Activated naive CD8-positive, alpha-beta T cell treated with anti-CD3 and anti-CD28 coated beads, Interleukin-2, amount 50 U/mL, for 24 hours (primary cell): ENCODE measurements around the gene JUN.
"Not testable (repeated sequence)": the region's sequence is repeated elsewhere in the genome, so short reads cannot be mapped to it uniquely, and the experiment has no call there.

Experiments used
- ATAC-seq: fragments of 150-1000 bp; cut with Tn5 transposase; one replicate; pipeline ENCODE4 v1.10.0; 2021
- DNase-seq: peaks from one replicate; pipeline ENCODE4 v3.0.0; 2021
- H3K27ac Mint-ChIP-seq: one replicate; pipeline ENCODE4 v1.8.0; 2021; ENCODE audit warnings: mild to moderate bottlenecking, mixed read lengths
- H3K27me3 Mint-ChIP-seq: one replicate; pipeline ENCODE4 v1.8.0; 2021; ENCODE audit warnings: mixed read lengths
- H3K36me3 Mint-ChIP-seq: one replicate; pipeline ENCODE4 v1.8.0; 2021; ENCODE audit warnings: low read depth, mixed read lengths
- H3K4me1 Mint-ChIP-seq: one replicate; pipeline ENCODE4 v1.8.0; 2021; ENCODE audit warnings: mixed read lengths
- H3K4me3 Mint-ChIP-seq: one replicate; pipeline ENCODE4 v1.8.0; 2021; ENCODE audit warnings: mild to moderate bottlenecking, moderate library complexity, mixed read lengths
- H3K9me3 Mint-ChIP-seq: one replicate; pipeline ENCODE4 v1.8.0; 2021; ENCODE audit warnings: mixed read lengths

Gene JUN

DNA sequence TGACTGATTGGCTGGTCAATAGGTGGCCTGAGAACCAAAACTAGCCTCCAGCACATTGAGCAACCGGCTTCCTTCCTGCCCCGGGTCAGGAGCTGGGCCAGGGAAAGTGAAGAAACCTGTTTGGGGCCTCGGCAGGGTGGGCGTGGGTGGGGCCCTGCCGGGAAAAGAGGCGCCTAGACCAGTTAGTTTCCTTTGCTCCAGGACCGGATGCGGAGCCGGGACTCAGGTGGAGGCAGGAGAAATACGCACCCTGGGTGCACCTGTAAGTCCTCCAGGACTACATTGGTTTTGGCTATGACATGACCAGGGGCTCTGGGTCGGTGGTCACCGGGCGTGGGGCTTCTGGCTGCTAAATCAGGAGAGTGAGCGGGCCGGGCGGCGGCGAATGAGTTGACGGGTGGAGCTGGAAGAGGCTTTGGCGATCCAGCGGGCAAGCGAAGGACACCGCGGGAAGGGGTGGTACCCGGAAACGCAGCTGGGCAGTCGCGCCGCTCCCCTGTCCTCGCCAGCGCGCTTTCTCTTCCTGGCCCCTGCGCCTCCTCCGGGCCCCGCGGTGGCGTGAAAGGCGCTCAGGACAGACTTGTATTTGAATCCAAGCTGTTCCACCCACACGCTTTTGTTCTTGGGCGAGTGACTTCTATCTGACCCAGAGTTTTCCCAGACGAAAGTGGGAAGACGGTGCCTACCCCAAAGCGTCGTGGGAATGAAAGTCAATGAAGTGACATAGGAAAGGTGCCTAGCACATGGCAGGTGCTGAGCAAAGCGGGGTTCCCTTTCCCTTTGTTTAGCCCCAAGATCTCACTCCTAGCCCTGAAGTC, 30.6 kb upstream of the JUN start:
- no peak overlapping the region for H3K27ac Mint-ChIP-seq
- peak overlapping the region; percentile 78 for H3K4me3 Mint-ChIP-seq
- DNase-seq (no peak), ATAC-seq (no peak)
- no peaks in the 10 kb centered on the region for H3K36me3 Mint-ChIP-seq
- H3K9me3 Mint-ChIP-seq, result no peaks in the 10 kb centered on the region
- peaks cover 48% of the 10 kb centered on the region for H3K4me1 Mint-ChIP-seq
- no peaks in the 10 kb centered on the region for H3K27me3 Mint-ChIP-seq

- Mint-ChIP-seq H3K27ac (peak overlapping the region; percentile 65), H3K4me3 (peak overlapping the region; percentile 20), H3K9me3 (no peaks in the 10 kb centered on the region), H3K4me1 (peaks cover 50% of the 10 kb centered on the region), H3K36me3 (no peaks in the 10 kb centered on the region), H3K27me3 (no peaks in the 10 kb centered on the region)
- ATAC-seq (no peak), DNase-seq (no peak)
Measured at GRCh38 chr1:58813801-58814200, 30.0 kb upstream of the JUN start.

GRCh38 chr1:58813361-58813760, 29.5 kb upstream of the JUN start:
- no peaks in the 10 kb centered on the region for H3K36me3 Mint-ChIP-seq
- DNase-seq (no peak), ATAC-seq (no peak)
- H3K9me3 Mint-ChIP-seq, result no peaks in the 10 kb centered on the region
- H3K4me3 Mint-ChIP-seq, result peak overlapping the region; percentile 20
- H3K27me3 Mint-ChIP-seq, result no peaks in the 10 kb centered on the region
- peaks cover 51% of the 10 kb centered on the region for H3K4me1 Mint-ChIP-seq
- H3K27ac Mint-ChIP-seq, result peak overlapping the region; percentile 65

GRCh38 chr1:58812926-58813325, 29.1 kb upstream of the JUN start:
- Mint-ChIP-seq H3K27ac (peak overlapping the region; percentile 15), H3K9me3 (no peaks in the 10 kb centered on the region), H3K27me3 (no peaks in the 10 kb centered on the region), H3K36me3 (no peaks in the 10 kb centered on the region), H3K4me1 (peaks cover 55% of the 10 kb centered on the region), H3K4me3 (no peak overlapping the region)
- DNase-seq (no peak), ATAC-seq (no peak)

DNA sequence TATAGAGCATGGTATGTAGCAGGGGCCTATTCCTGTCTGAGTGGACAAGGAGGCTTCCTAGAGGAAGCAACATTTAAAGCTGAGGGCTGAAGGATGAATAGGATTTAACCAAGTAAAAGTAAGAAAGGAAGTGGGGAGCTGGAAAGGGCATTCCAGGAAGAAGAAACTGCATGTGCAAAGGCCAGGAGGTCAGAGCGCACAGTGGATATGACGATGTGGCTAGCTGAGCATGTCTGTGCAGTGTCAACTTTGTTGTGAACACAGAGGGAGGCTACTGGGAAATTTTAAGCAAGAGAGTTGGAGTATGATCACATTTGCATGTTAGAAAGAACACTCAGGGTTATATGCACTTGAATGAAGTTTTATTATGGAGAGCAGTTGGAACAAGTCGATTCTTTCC, 28.6 kb upstream of the JUN start:
- Mint-ChIP-seq H3K27ac (peak overlapping the region; percentile 15), H3K36me3 (no peaks in the 10 kb centered on the region), H3K4me1 (peaks cover 58% of the 10 kb centered on the region), H3K27me3 (no peaks in the 10 kb centered on the region), H3K9me3 (no peaks in the 10 kb centered on the region), H3K4me3 (no peak overlapping the region)
- no peak for ATAC-seq
- DNase-seq, result no peak

GRCh38 chr1:58811303-58811702, 27.5 kb upstream of the JUN start:
- no peaks in the 10 kb centered on the region for H3K27me3 Mint-ChIP-seq
- ATAC-seq (no peak), DNase-seq (no peak)
- no peaks in the 10 kb centered on the region for H3K36me3 Mint-ChIP-seq
- no peaks in the 10 kb centered on the region for H3K9me3 Mint-ChIP-seq
- H3K4me3 Mint-ChIP-seq, result no peak overlapping the region
- H3K4me1 Mint-ChIP-seq, result peaks cover 57% of the 10 kb centered on the region
- peak overlapping the region; percentile 8 for H3K27ac Mint-ChIP-seq

DNA sequence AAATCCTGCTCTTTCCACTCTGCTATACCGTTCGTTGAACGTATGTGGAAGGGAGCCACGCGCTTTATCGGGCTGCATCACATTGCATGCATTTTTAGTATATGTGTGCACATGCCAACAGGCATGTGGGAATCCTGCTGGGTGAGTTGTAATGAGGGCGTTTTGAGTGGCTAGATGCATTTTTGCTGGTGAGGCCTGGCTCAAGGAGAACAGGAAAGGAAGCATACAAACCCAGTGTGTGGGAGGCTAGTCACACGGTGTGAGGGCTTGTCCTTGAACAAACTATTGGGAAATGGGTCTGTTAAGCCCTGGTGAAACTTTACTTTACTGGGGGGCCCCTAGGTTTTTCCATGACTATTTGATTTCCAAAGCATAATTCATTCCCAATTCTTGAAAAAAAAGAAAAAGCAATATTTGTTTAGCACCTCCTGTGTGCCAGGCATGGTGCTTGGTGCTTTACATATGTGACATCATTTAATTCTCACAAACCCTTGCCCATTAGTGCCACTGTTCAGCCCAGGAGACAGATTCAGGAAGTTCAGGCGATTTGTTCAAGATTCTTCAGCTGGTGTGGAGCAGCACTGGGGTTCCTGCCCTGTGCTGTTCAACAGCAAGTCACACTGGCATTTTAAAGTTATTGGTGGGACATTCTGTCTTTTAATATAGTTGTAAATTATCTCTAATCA, 25.6 kb upstream of the JUN start:
- H3K27ac Mint-ChIP-seq, result no peak overlapping the region
- DNase-seq, result no peak
- no peaks in the 10 kb centered on the region for H3K36me3 Mint-ChIP-seq
- no peaks in the 10 kb centered on the region for H3K27me3 Mint-ChIP-seq
- H3K4me1 Mint-ChIP-seq, result peaks cover 49% of the 10 kb centered on the region
- H3K4me3 Mint-ChIP-seq, result no peak overlapping the region
- H3K9me3 Mint-ChIP-seq, result no peaks in the 10 kb centered on the region
- ATAC-seq, result no peak

- DNase-seq (no peak), ATAC-seq (no peak)
- H3K4me3 Mint-ChIP-seq, result no peak overlapping the region
- H3K4me1 Mint-ChIP-seq, result peaks cover 36% of the 10 kb centered on the region
- H3K36me3 Mint-ChIP-seq, result no peaks in the 10 kb centered on the region
- no peaks in the 10 kb centered on the region for H3K9me3 Mint-ChIP-seq
- H3K27ac Mint-ChIP-seq, result no peak overlapping the region
- no peaks in the 10 kb centered on the region for H3K27me3 Mint-ChIP-seq
Measured at GRCh38 chr1:58808077-58808476, 24.2 kb upstream of the JUN start.

DNA sequence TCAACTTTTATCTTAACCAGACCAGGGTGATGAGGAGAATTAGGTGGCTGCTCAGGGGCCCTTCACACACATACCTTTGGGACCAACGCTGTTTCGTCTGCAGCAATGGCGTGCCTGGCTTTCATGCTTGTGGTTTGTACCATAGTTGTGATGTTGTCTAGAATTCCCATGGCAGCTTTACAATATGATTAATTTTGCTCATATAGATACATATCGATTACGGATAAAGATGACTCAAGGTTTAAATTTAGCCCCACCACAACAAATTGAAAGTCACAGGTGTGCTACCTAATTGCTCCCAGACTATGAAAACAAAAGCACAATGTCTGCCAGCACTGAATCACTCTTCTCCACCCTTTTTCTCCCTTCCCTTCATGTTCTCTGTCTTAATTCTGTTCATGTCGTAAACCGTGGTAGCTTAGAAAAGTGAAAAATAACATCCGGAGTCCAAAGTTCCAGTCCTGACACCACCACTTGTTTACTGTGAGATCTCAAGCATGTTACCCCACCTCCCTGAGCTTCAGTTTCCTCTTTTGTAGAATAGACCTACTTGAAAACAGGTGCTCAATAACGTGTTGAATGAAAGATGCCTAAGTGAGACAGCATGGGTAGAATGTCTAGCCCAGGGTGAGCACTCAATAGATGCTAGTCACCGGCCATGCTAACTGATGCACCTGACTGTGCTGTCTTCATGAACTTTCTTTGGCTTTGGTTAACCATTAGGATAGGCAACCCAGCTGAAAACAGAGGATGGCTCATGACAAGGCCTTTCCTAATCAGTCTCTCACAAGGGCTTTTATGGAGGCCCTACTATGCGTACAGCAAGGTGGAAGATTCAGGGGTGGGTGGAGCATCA, 22.1 kb upstream of the JUN start:
- Mint-ChIP-seq H3K36me3 (no peaks in the 10 kb centered on the region), H3K27me3 (no peaks in the 10 kb centered on the region), H3K4me1 (peaks cover 21% of the 10 kb centered on the region), H3K4me3 (peak overlapping the region; percentile 5), H3K9me3 (no peaks in the 10 kb centered on the region), H3K27ac (peak overlapping the region; percentile 32)
- ATAC-seq (no peak), DNase-seq (no peak)

GRCh38 chr1:58804853-58805565, 21.2 kb upstream of the JUN start:
- Mint-ChIP-seq H3K27me3 (no peaks in the 10 kb centered on the region), H3K27ac (peak overlapping the region; percentile 32), H3K36me3 (no peaks in the 10 kb centered on the region), H3K9me3 (no peaks in the 10 kb centered on the region), H3K4me1 (peaks cover 21% of the 10 kb centered on the region), H3K4me3 (no peak overlapping the region)
- no peak for DNase-seq
- ATAC-seq, result no peak

GRCh38 chr1:58803858-58804257, 20.0 kb upstream of the JUN start:
- Mint-ChIP-seq H3K36me3 (no peaks in the 10 kb centered on the region), H3K4me3 (no peak overlapping the region), H3K9me3 (no peaks in the 10 kb centered on the region), H3K4me1 (peaks cover 19% of the 10 kb centered on the region), H3K27me3 (no peaks in the 10 kb centered on the region), H3K27ac (no peak overlapping the region)
- ATAC-seq (no peak), DNase-seq (no peak)

DNA sequence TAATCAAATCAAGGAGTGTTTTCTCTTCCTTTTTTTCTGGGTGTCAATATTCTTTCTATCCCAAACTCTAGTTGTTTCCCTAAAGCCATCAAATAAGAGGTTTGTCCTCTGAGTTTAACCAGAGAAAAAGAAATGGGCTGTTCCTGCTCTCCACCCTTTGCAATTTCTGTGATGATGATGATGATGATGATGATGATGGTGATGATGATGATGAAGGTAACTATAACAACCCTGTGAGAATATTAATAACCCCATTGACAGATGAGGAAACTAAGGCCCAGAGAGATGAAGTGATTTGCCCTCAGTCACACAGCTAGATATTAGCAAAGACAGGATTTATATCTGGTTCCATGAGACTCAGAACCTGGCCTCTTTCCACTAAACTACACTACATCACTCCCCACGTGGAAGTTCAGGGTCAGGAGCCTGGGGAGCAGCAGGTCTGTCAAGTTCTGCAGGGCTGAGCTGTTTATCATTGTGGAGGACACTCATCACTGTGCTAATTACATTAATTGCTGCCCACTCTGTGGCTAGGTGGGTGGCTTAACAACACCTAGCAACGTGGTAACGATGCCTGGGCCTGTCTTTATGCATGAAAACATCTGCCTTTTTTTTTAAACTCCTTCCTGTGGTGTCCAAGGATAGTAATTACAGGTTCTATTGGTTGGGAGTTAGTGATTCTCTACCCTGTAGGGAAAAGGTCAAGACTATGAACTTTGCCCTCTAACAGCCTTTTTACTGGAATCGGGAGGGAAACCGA, 19.0 kb upstream of the JUN start:
- H3K27ac Mint-ChIP-seq, result no peak overlapping the region

DNA sequence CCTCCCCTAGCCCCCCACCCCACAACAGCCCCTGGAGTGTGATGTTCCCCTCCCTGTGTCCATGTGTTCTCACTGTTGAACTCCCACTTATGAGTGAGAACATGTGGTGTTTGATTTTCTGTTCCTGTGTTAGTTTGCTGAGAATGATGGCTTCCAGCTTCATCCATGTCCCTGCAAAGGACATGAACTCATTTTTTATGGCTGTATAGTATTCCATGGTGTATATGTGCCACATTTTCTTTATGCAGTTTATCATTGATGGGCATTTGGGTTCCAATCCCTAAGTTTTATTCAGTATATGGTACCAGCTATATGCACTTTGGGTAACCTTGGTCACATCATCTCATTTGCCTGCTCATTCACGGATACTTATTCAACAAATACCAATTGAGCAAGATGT, 17.4 kb upstream of the JUN start:
- not testable (repeated sequence) for H3K27me3 Mint-ChIP-seq, H3K9me3 Mint-ChIP-seq, H3K4me1 Mint-ChIP-seq, H3K27ac Mint-ChIP-seq, DNase-seq, H3K36me3 Mint-ChIP-seq, H3K4me3 Mint-ChIP-seq, ATAC-seq

More for the DNA sequence above, 19.0 kb upstream of the JUN start:
- Mint-ChIP-seq H3K9me3 (no peaks in the 10 kb centered on the region), H3K27me3 (no peaks in the 10 kb centered on the region), H3K4me1 (peaks cover 14% of the 10 kb centered on the region), H3K36me3 (peaks cover 2% of the 10 kb centered on the region), H3K4me3 (no peak overlapping the region)
- DNase-seq (no peak), ATAC-seq (no peak)

GRCh38 chr1:58799650-58800049, 15.8 kb upstream of the JUN start:
- H3K36me3 Mint-ChIP-seq, result peaks cover 2% of the 10 kb centered on the region
- ATAC-seq (no peak), DNase-seq (no peak)
- no peaks in the 10 kb centered on the region for H3K9me3 Mint-ChIP-seq
- H3K27me3 Mint-ChIP-seq, result no peaks in the 10 kb centered on the region
- no peak overlapping the region for H3K4me3 Mint-ChIP-seq
- H3K4me1 Mint-ChIP-seq, result no peaks in the 10 kb centered on the region
- no peak overlapping the region for H3K27ac Mint-ChIP-seq
